ENCODE data around the gene ARHGAP42.

- TF ChIP-seq POLR2A (IDR thresholded peaks at IDR 0.05; ENCODE audit: low read depth, low read length) (no peak), TAF1 (IDR thresholded peaks at IDR 0.05; ENCODE audit: low read depth, low read length) (no peak), SPI1 (IDR thresholded peaks at IDR 0.05; ENCODE audit: low read depth, low read length) (no peak)
Measured at GRCh38 chr11:100778166-100778785, 91.2 kb downstream of the ARHGAP42 start.
